ENCODE results near the gene DPY19L1. TPM values are rescaled to one million over a fixed set of nuclear protein-coding genes. Genes with fewer than 3 reads are reported as not detected.
"Not testable (repeated sequence)": the region's sequence is repeated elsewhere in the genome, so short reads cannot be mapped to it uniquely, and the experiment has no call there.

Gene DPY19L1
- 27.9 and 30.4 TPM in 2 replicates for total RNA-seq

- DNase-seq (ENCODE audit: extremely low read depth, low read depth, low spot score): no peak
Measured at GRCh38 chr7:35037211-35037525, at the start of gene DPY19L1. Gene DPY19L1, minus strand, starts transcription at chr7:35037485. Its CDS starts 91 bp downstream, at chr7:35037394.

DNA sequence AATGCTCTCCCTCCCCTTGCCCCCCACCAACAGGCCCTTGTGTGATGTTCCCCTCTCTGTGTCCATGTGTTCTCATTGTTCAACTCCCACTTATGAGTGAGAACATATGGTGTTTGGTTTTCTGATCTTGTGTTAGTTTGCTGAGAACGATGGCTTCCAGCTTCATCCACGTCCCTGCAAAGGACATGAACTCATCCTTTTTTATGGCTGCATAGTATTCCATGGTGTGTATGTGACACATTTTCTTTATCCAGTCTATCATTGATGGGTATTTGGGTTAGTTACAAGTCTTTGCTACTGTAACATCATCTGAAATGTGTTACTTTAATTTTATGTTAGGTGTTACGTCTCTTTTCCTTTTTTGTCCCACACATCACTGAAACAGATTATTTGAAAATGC lies 42.2 kb upstream of the DPY19L1 start:
- DNase-seq (ENCODE audit: extremely low read depth, low read depth, low spot score): not testable (repeated sequence)

- DNase-seq (ENCODE audit: extremely low read depth, low read depth, low spot score): not testable (repeated sequence)
Measured at GRCh38 chr7:35074008-35074407, 36.7 kb upstream of the DPY19L1 start.

GRCh38 chr7:35072950-35073827 lies 35.9 kb upstream of the DPY19L1 start:
- not testable (repeated sequence) for DNase-seq (ENCODE audit: extremely low read depth, low read depth, low spot score)

- DNase-seq (ENCODE audit: extremely low read depth, low read depth, low spot score): not testable (repeated sequence)
Measured at GRCh38 chr7:35069084-35069483, 31.8 kb upstream of the DPY19L1 start.

- DNase-seq (ENCODE audit: extremely low read depth, low read depth, low spot score): not testable (repeated sequence)
Measured at GRCh38 chr7:35065382-35065781, 28.1 kb upstream of the DPY19L1 start.

DNA sequence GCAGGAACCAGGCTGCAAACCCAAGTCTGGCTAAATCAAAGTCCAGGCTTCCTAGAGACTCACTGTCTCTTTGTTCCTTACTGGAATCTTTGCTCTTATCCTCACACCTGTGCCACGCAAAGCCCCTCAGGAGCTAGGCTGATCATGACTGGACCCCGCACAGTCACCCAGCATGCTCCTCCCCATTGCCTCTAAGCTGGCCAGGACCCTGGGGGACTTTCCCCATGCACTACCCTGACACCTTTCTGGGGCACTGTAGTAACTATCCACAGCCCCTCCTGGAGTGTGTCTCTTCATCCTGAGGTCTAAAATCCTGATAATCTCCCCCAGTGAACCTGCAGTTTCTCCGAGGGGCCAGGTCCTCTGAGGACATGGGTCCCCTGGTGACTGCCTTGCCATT lies 21.3 kb upstream of the DPY19L1 start:
- DNase-seq (ENCODE audit: extremely low read depth, low read depth, low spot score): not testable (repeated sequence)

- not testable (repeated sequence) for DNase-seq (ENCODE audit: extremely low read depth, low read depth, low spot score)
Measured at GRCh38 chr7:35057505-35058451, 20.5 kb upstream of the DPY19L1 start.

DNA sequence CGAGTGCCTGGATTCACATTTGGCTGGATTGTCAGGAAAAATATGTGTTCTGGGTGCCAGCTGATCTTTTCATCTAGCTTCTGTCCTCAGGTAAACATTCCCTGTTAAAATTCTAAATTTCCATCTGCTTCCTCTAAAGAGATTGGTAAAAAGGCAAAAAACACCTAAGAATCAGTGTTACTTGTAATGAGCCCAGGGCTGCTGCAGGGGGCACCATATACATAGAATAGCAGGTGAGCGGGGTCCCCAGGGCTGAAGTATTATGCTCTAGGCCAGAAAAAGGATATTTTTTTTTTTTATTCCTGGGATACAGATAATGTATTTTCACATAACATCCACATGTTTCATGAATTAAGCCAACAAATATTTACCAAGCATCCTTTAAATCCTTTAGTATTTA lies 18.4 kb upstream of the DPY19L1 start:
- not testable (repeated sequence) for DNase-seq (ENCODE audit: extremely low read depth, low read depth, low spot score)

- DNase-seq (ENCODE audit: extremely low read depth, low read depth, low spot score): not testable (repeated sequence)
Measured at GRCh38 chr7:35053488-35054175, 16.3 kb upstream of the DPY19L1 start.

- not testable (repeated sequence) for DNase-seq (ENCODE audit: extremely low read depth, low read depth, low spot score)
Measured at GRCh38 chr7:35048390-35048789, 11.1 kb upstream of the DPY19L1 start.

DNA sequence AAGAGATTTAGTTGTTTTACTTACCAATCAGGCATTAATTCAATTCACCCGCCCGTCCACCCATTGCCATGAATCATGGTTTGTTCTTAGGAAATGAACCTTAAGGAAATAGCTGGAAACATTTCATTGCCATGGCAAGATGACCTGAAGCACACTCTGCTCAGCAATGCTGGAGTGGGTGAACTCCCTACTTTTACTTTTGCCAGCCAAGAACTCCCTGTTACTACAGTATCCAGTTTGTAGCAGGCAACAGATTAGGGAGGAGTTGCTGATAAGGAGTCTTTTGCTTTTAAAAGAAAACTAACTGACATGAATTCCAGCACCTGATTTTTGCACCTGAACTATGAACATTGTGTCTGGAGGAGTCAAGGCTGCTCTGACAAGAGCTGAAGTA lies 10.6 kb upstream of the DPY19L1 start:
- DNase-seq (ENCODE audit: extremely low read depth, low read depth, low spot score): not testable (repeated sequence)

DNA sequence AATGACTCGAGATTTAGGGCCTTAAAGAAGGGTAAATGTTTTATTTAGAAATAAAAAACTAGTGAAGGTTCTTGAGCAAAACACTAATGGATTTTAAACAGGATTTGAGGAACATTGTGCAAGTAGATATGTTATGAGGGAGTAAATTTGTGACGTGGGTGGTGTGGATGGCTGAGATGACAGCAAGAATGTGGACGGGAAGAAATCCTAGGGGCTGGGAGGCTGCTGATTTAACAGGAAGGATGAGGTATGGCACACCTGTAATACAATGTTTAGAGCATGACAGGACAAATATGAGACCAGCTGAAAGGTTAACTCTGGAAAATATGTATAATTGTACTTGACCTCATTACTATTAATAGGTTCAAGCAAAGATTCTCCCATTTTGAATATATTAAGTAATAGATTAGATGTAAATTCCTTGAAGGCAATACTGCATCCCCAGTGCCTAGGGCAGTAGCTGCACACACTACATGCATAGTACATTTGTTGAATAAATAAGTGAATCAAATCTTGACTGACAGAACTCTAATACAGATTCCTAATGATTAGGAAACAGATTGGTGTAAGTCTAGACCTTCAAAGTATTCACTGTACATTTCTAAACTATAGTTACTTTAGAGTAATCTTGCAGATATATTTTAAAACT lies 10.1 kb upstream of the DPY19L1 start:
- not testable (repeated sequence) for DNase-seq (ENCODE audit: extremely low read depth, low read depth, low spot score)

DNA sequence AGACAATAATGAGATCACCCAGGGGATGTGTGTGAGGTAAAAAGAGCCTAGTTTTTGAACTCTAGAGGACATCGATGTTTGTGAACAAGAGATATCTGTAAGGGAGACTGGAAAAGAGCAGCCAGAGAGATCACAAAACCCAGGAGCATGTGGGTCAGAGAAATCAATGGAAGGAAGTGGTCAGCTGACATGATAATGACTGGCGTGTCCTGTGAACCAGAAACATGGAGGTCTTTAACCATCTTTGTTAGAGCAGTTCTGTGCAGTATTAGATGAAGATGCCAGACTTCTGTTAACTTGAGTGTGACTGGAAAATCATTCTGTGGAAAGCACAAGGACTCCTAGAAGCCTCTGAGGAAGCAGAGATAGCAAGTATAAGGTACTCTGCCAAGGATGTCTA lies 6.0 kb upstream of the DPY19L1 start:
- not testable (repeated sequence) for DNase-seq (ENCODE audit: extremely low read depth, low read depth, low spot score)

- no peak for DNase-seq (ENCODE audit: extremely low read depth, low read depth, low spot score)
Measured at GRCh38 chr7:35040906-35041305, 3.6 kb upstream of the DPY19L1 start.

- no peak for DNase-seq (ENCODE audit: extremely low read depth, low read depth, low spot score)
Measured at GRCh38 chr7:35039343-35039742, 2.1 kb upstream of the DPY19L1 start.

GRCh38 chr7:35038354-35038753 lies 1.1 kb upstream of the DPY19L1 start:
- no peak for DNase-seq (ENCODE audit: extremely low read depth, low read depth, low spot score)

- DNase-seq (ENCODE audit: extremely low read depth, low read depth, low spot score): peak; percentile 20
Measured at GRCh38 chr7:35037526-35038341, 449 bp upstream of the DPY19L1 start.

- DNase-seq (ENCODE audit: extremely low read depth, low read depth, low spot score): peak; percentile 22
Measured at GRCh38 chr7:35036361-35037171, 719 bp downstream of the DPY19L1 start.

Measured in glomerular endothelial cell (primary cell).